ENCODE measurements around the gene PML.

The PML gene

GRCh38 chr15:74036271-74037170, 42.0 kb downstream of the PML start:
- H3K36me3 ChIP-seq (ENCODE audit: control insufficient read depth, insufficient read depth, low read length) = peaks cover 37% of the 10 kb centered on the region
- no peak overlapping the region for H3K9ac ChIP-seq (ENCODE audit: low read length)
- no peak overlapping the region for H3K27ac ChIP-seq (ENCODE audit: low read depth, low read length)
- no peaks in the 10 kb centered on the region; the same call in 1 of the 2 replicates for H3K9me3 ChIP-seq (ENCODE audit: control insufficient read depth, insufficient read depth, low read depth, low read length)
- no peaks in the 10 kb centered on the region for H3K27me3 ChIP-seq (ENCODE audit: control insufficient read depth, insufficient read depth, low read length)
- H3K4me3 ChIP-seq (ENCODE audit: low read depth, low read length) = no peak overlapping the region
- H3K4me1 ChIP-seq (ENCODE audit: control insufficient read depth, insufficient read depth, low read length) = peaks cover 47% of the 10 kb centered on the region

GRCh38 chr15:74037171-74038117, 42.9 kb downstream of the PML start:
- H3K4me3 ChIP-seq (ENCODE audit: low read depth, low read length) = no peak overlapping the region
- H3K36me3 ChIP-seq (ENCODE audit: control insufficient read depth, insufficient read depth, low read length) = peaks cover 37% of the 10 kb centered on the region

DNA sequence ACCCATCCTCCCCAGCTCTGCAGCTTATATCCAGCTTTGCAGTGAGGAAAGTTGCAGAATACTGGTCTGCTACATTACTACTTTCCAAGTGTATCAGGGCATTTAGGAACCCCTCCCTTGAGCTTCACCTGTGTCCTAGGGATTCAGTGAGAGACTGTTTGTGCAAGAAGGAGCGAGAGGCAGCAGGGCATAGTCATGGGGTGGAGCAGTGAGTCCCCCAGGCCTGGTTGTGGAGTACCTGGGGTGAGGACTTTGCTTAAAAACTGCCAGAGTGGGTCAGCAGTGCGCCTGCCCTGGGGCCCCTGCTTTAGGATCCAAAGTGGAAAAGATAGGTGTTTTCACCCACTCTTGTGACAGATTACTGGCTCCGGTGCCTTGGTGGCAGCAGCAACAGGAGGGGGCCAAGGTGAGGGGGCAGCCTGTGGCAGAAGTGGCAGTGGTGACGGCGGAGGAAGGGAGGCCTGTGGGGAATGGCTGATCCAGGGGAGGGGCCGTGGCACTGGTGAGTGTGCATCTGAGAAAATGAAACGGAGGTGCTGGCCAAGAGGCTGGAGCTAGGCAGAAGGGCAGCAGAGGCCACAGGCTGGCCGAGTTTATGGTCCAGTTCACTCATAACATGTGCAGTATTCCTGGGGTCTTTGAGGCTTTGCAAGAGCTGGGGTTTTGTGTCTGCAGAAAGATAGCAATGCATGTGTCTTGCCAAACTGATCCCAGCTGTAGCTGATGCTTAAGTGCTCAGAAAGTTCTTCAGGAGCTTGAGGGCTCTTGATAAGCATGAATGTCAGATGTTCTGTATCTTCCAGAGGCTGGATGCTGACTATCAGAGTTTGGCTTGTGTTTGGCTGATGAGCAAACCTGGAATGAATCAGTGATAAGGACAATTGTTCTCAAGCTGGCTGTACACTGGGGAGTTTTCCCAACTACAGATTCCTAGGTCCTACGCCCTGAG, 44.5 kb downstream of the PML start:
- no peak overlapping the region for H3K27ac ChIP-seq (ENCODE audit: low read depth, low read length)
- no peaks in the 10 kb centered on the region; the same call in 1 of the 2 replicates for H3K9me3 ChIP-seq (ENCODE audit: control insufficient read depth, insufficient read depth, low read depth, low read length)
- H3K36me3 ChIP-seq (ENCODE audit: control insufficient read depth, insufficient read depth, low read length) = peaks cover 23% of the 10 kb centered on the region
- no peaks in the 10 kb centered on the region for H3K27me3 ChIP-seq (ENCODE audit: control insufficient read depth, insufficient read depth, low read length)
- H3K9ac ChIP-seq (ENCODE audit: low read length) = no peak overlapping the region
- H3K4me1 ChIP-seq (ENCODE audit: control insufficient read depth, insufficient read depth, low read length) = peaks cover 48% of the 10 kb centered on the region
- no peak overlapping the region for H3K4me3 ChIP-seq (ENCODE audit: low read depth, low read length)

More at GRCh38 chr15:74037171-74038117, 42.9 kb downstream of the PML start:
- H3K4me1 ChIP-seq (ENCODE audit: control insufficient read depth, insufficient read depth, low read length) = peaks cover 48% of the 10 kb centered on the region
- H3K27me3 ChIP-seq (ENCODE audit: control insufficient read depth, insufficient read depth, low read length) = no peaks in the 10 kb centered on the region
- H3K27ac ChIP-seq (ENCODE audit: low read depth, low read length) = no peak overlapping the region
- H3K9me3 ChIP-seq (ENCODE audit: control insufficient read depth, insufficient read depth, low read depth, low read length) = no peaks in the 10 kb centered on the region; the same call in 1 of the 2 replicates
- no peak overlapping the region for H3K9ac ChIP-seq (ENCODE audit: low read length)

- no peaks in the 10 kb centered on the region for H3K27me3 ChIP-seq (ENCODE audit: control insufficient read depth, insufficient read depth, low read length)
- H3K4me1 ChIP-seq (ENCODE audit: control insufficient read depth, insufficient read depth, low read length) = peaks cover 48% of the 10 kb centered on the region
- H3K9ac ChIP-seq (ENCODE audit: low read length) = no peak overlapping the region
- H3K9me3 ChIP-seq (ENCODE audit: control insufficient read depth, insufficient read depth, low read depth, low read length) = no peaks in the 10 kb centered on the region; the same call in 1 of the 2 replicates
- H3K36me3 ChIP-seq (ENCODE audit: control insufficient read depth, insufficient read depth, low read length) = peaks cover 16% of the 10 kb centered on the region
- no peak overlapping the region for H3K4me3 ChIP-seq (ENCODE audit: low read depth, low read length)
- H3K27ac ChIP-seq (ENCODE audit: low read depth, low read length) = no peak overlapping the region
Measured at GRCh38 chr15:74039656-74040010, 45.1 kb downstream of the PML start.

- Histone ChIP-seq H3K36me3 (ENCODE audit: control insufficient read depth, insufficient read depth, low read length) (peaks cover 10% of the 10 kb centered on the region), H3K27me3 (ENCODE audit: control insufficient read depth, insufficient read depth, low read length) (no peaks in the 10 kb centered on the region), H3K4me3 (ENCODE audit: low read depth, low read length) (no peak overlapping the region), H3K9ac (ENCODE audit: low read length) (peak overlapping the region; percentile 57), H3K27ac (ENCODE audit: low read depth, low read length) (peak overlapping the region; percentile 67; the same call in 1 of the 2 replicates), H3K9me3 (ENCODE audit: control insufficient read depth, insufficient read depth, low read depth, low read length) (no peaks in the 10 kb centered on the region; the same call in 1 of the 2 replicates), H3K4me1 (ENCODE audit: control insufficient read depth, insufficient read depth, low read length) (peaks cover 48% of the 10 kb centered on the region)
Measured at GRCh38 chr15:74040109-74040850, 45.8 kb downstream of the PML start.

DNA sequence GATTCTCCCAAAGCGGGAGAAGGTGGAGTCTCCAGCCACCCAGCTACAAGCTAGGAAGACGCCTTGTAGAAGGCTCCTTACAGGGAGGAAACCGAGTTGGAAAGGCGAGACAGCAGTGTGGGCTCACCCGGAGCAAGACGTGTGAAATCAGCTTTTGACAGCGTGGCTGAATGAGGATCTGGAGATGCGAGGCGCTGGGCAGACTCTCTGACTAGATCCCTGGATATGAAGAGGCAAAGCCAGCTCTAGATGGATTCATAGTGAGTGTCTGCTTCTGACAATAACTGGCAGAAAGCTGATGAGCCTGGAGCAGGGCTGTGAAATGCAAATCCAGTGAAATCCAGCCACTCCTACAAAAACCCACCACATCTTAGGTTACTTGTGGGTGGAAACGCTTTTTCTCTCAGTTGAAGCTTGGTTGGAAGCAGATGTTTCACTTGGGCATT, 46.8 kb downstream of the PML start:
- Histone ChIP-seq H3K36me3 (ENCODE audit: control insufficient read depth, insufficient read depth, low read length) (peaks cover 3% of the 10 kb centered on the region; the same call in 1 of the 2 replicates), H3K4me1 (ENCODE audit: control insufficient read depth, insufficient read depth, low read length) (peaks cover 47% of the 10 kb centered on the region), H3K4me3 (ENCODE audit: low read depth, low read length) (no peak overlapping the region), H3K9me3 (ENCODE audit: control insufficient read depth, insufficient read depth, low read depth, low read length) (no peaks in the 10 kb centered on the region; the same call in 1 of the 2 replicates), H3K27me3 (ENCODE audit: control insufficient read depth, insufficient read depth, low read length) (no peaks in the 10 kb centered on the region), H3K9ac (ENCODE audit: low read length) (peak overlapping the region; percentile 57), H3K27ac (ENCODE audit: low read depth, low read length) (peak overlapping the region; percentile 67; the same call in 1 of the 2 replicates)

DNA sequence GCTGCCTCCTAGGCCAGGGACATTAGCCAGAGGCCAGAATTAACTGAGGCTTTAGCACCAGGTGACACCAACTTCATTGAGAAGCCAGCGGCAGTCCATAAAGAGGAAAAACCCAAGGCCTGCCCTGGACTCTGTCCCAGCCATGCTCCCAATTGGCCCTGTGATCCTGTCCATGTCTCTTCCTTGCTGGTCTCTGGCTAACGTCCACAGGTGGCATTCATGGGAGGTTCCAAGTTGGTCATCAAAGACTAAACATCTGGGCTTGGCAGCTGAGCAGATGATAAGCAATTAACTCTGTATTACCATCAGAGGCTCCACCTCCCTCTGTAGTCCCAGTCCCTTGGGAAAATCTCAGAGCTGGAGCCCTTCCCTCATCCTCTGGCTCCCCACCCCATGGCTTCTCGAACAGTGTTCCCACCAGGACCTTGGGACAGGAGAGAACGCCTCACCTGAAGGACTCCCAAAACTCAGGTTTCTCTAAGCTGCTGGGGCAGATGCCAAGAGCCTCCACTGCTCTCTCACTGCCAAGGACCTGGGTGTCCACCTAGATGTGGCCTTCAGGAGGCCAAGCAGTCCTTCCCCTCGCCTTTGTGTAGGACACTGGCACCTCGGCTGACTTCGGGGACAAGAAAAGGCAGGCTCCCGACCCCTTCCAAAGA, 47.4 kb downstream of the PML start:
- no peaks in the 10 kb centered on the region for H3K27me3 ChIP-seq (ENCODE audit: control insufficient read depth, insufficient read depth, low read length)
- H3K9me3 ChIP-seq (ENCODE audit: control insufficient read depth, insufficient read depth, low read depth, low read length) = no peaks in the 10 kb centered on the region; the same call in 1 of the 2 replicates
- no peak overlapping the region for H3K27ac ChIP-seq (ENCODE audit: low read depth, low read length)
- H3K36me3 ChIP-seq (ENCODE audit: control insufficient read depth, insufficient read depth, low read length) = no peaks in the 10 kb centered on the region
- H3K9ac ChIP-seq (ENCODE audit: low read length) = no peak overlapping the region
- H3K4me3 ChIP-seq (ENCODE audit: low read depth, low read length) = no peak overlapping the region
- peaks cover 42% of the 10 kb centered on the region for H3K4me1 ChIP-seq (ENCODE audit: control insufficient read depth, insufficient read depth, low read length)

DNA sequence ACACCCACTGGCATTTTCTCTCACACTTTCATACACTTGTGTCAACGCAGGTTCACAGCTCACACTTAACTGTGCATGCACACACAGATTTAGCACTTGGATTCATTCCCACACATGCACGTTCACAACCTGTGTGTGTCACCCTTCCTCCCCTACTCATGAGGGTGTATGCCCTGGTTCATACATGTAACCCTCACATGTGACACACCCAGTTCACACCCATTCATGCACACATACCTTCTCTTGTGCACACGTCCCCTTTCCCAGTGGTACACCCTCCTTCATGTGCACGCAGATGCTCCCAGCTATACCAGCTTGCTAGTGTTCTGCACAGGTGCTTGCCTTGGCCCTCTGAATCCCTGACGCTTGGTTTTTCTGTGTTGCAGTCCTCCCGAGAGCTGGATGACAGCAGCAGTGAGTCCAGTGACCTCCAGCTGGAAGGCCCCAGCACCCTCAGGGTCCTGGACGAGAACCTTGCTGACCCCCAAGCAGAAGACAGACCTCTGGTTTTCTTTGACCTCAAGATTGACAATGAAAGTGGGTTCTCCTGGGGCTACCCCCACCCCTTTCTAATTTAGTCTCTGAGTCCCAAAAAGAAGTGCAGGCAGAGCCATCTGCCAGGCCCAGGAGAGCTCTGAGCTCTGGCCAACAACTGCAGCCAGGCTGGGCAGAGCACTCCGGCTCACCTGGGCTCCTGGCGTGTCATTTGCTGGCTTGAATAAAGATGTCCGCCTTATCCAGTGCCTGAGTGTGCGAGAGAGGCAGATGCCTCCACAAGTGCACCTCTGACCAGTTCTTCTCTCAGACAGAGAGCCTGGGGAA, 48.3 kb downstream of the PML start:
- Histone ChIP-seq H3K4me1 (ENCODE audit: control insufficient read depth, insufficient read depth, low read length) (peaks cover 35% of the 10 kb centered on the region), H3K36me3 (ENCODE audit: control insufficient read depth, insufficient read depth, low read length) (no peaks in the 10 kb centered on the region), H3K27ac (ENCODE audit: low read depth, low read length) (no peak overlapping the region), H3K9me3 (ENCODE audit: control insufficient read depth, insufficient read depth, low read depth, low read length) (no peaks in the 10 kb centered on the region; the same call in 1 of the 2 replicates), H3K27me3 (ENCODE audit: control insufficient read depth, insufficient read depth, low read length) (no peaks in the 10 kb centered on the region), H3K4me3 (ENCODE audit: low read depth, low read length) (no peak overlapping the region), H3K9ac (ENCODE audit: low read length) (no peak overlapping the region)

Data from HUES6 (cell line).